GM23338 (cell line): ENCODE data around the gene FRMD4A. TPM values are rescaled to one million over a fixed set of nuclear protein-coding genes. Genes with fewer than 3 reads are reported as not detected.
A peak's percentile ranks its signal among the peaks of the same experiment; 100 is the strongest.

Experiments used
- ATAC-seq: fragments of 200-7000 bp; cut with Tn5 transposase; 3 replicates; pipeline ENCODE4 v1.9.1; 2020
- DNase-seq: peaks from one replicate; pipeline ENCODE4 v3.0.0-alpha.2; 2015; ENCODE audit warnings: low spot score
- H2AFZ ChIP-seq: fragments of 200-600 bp; sonication (generic); 2 replicates; pipeline ENCODE4 v1.8.0; 2016; ENCODE audit warnings: antibody characterized with exemption, mild to moderate bottlenecking, moderate library complexity
- H3F3A ChIP-seq: fragments of 200-600 bp; sonication (generic); replicated peaks from 2 replicates; pipeline ENCODE4 v1.8.0; 2017; ENCODE audit warnings: antibody characterized with exemption, mixed run types, low read depth
- H3K27ac ChIP-seq: fragments of 200-600 bp; sonication (generic); 2 replicates; pipeline ENCODE4 v1.6.1; 2016; ENCODE audit warnings: low read depth
- H3K27me3 ChIP-seq: fragments of 200-600 bp; sonication (generic); 2 replicates; pipeline ENCODE4 v1.8.0; 2016; ENCODE audit warnings: mild to moderate bottlenecking, mixed run types, moderate library complexity; ENCODE audit not compliant: insufficient read depth
- H3K36me3 ChIP-seq: fragments of 200-600 bp; sonication (generic); 2 replicates; pipeline ENCODE4 v1.8.0; 2016; ENCODE audit warnings: mild to moderate bottlenecking; ENCODE audit not compliant: insufficient read depth
- H3K4me1 ChIP-seq: fragments of 200-600 bp; sonication (generic); 2 replicates; pipeline ENCODE4 v1.8.0; 2016; ENCODE audit warnings: mild to moderate bottlenecking, moderate library complexity; ENCODE audit not compliant: insufficient read depth
- H3K4me2 ChIP-seq: fragments of 200-600 bp; sonication (generic); 2 replicates; pipeline ENCODE4 v1.7.1; 2017; ENCODE audit warnings: mixed run types
- H3K4me3 ChIP-seq: fragments of 200-600 bp; sonication (generic); 2 replicates; pipeline ENCODE4 v1.6.1; 2016; ENCODE audit warnings: mixed run types
- H3K79me2 ChIP-seq: fragments of 200-600 bp; sonication (generic); replicated peaks from 2 replicates; pipeline ENCODE4 v1.8.0; 2017; ENCODE audit warnings: mild to moderate bottlenecking; ENCODE audit not compliant: insufficient read depth
- H3K9me2 ChIP-seq: fragments of 200-600 bp; sonication (generic); 2 replicates; pipeline ENCODE4 v1.8.0; 2017; ENCODE audit not compliant: insufficient read depth
- H4K20me1 ChIP-seq: fragments of 200-600 bp; sonication (generic); replicated peaks from 2 replicates; pipeline ENCODE4 v1.8.0; 2017; ENCODE audit warnings: mild to moderate bottlenecking; ENCODE audit not compliant: insufficient read depth
- H3K27ac Mint-ChIP-seq: 2 replicates; pipeline ENCODE4 v1.8.0; 2020; ENCODE audit warnings: inconsistent platforms, mild to moderate bottlenecking, moderate library complexity, mixed read lengths
- H3K27me3 Mint-ChIP-seq: 3 replicates; pipeline ENCODE4 v1.8.0; 2022; ENCODE audit warnings: low read depth, mild to moderate bottlenecking, moderate library complexity, mixed read lengths, inconsistent platforms; ENCODE audit not compliant: insufficient read depth, poor library complexity
- H3K36me3 Mint-ChIP-seq: 3 replicates; pipeline ENCODE4 v1.8.0; 2021; ENCODE audit warnings: low read depth, mild to moderate bottlenecking, inconsistent platforms, moderate library complexity, mixed read lengths
- H3K4me1 Mint-ChIP-seq: 3 replicates; pipeline ENCODE4 v1.8.0; 2020; ENCODE audit warnings: mild to moderate bottlenecking, inconsistent platforms, mixed read lengths
- H3K4me3 Mint-ChIP-seq: 3 replicates; pipeline ENCODE4 v1.8.0; 2021; ENCODE audit warnings: moderate library complexity, mild to moderate bottlenecking, inconsistent platforms, mixed read lengths
- H3K9me3 Mint-ChIP-seq: 3 replicates; pipeline ENCODE4 v1.8.0; 2020; ENCODE audit warnings: moderate library complexity, mild to moderate bottlenecking, inconsistent platforms, mixed read lengths
- CREB1 ChIP-seq: fragments of 250-450 bp; sonication (Bioruptor Pico); IDR thresholded peaks from 2 replicates; pipeline ENCODE4 v1.5.0; 2020; ENCODE audit warnings: low read depth, mild to moderate bottlenecking, moderate library complexity
- CTCF ChIP-seq, 2 experiments: fragments of 200-600 bp in 1 of 2; sonication (generic) in 1 of 2; conservative IDR thresholded peaks; 2 replicates each; pipeline versions ENCODE4 v1.5.1 to v1.6.1; 2016 to 2017; ENCODE audit warnings: antibody characterized with exemption in 2 of 2, low read depth in 2 of 2, mild to moderate bottlenecking in 2 of 2, moderate library complexity in 1 of 2
- ETS1 ChIP-seq: IDR thresholded peaks from 2 replicates; pipeline ENCODE4 v1.6.1; 2016; ENCODE audit warnings: antibody characterized with exemption
- EZH2 ChIP-seq: fragments of 200-600 bp; sonication (generic); IDR thresholded peaks from one replicate; pipeline ENCODE4 v1.8.0; 2017; ENCODE audit warnings: antibody characterized with exemption, mild to moderate bottlenecking, low read depth; ENCODE audit not compliant: unreplicated experiment
- EZH2phosphoT487 ChIP-seq: fragments of 200-600 bp; sonication (generic); IDR thresholded peaks from one replicate; pipeline ENCODE4 v1.8.1; 2018; ENCODE audit warnings: antibody characterized with exemption; ENCODE audit not compliant: unreplicated experiment
- JUNB ChIP-seq: IDR thresholded peaks from one replicate; pipeline ENCODE4 v1.6.1; 2016; ENCODE audit warnings: antibody characterized with exemption; ENCODE audit not compliant: unreplicated experiment
- NANOG ChIP-seq: IDR thresholded peaks from 2 replicates; pipeline ENCODE4 v1.6.1; 2016; ENCODE audit warnings: antibody characterized with exemption, borderline replicate concordance
- POLR2AphosphoS5 ChIP-seq: IDR thresholded peaks from 2 replicates; pipeline ENCODE4 v1.6.1; 2016; ENCODE audit warnings: antibody characterized with exemption, low read depth
- REST ChIP-seq: IDR thresholded peaks from one replicate; pipeline ENCODE4 v1.6.1; 2018; ENCODE audit warnings: antibody characterized with exemption; ENCODE audit not compliant: unreplicated experiment
- STAT1 ChIP-seq: IDR thresholded peaks from one replicate; pipeline ENCODE4 v1.6.1; 2016; ENCODE audit warnings: antibody characterized with exemption; ENCODE audit not compliant: unreplicated experiment
- ZNF462 ChIP-seq: fragments of 250-450 bp; sonication (Bioruptor Pico); IDR thresholded peaks from 2 replicates; pipeline ENCODE4 v1.5.0; 2020; ENCODE audit warnings: mild to moderate bottlenecking, moderate library complexity
- polyA plus RNA-seq: library from polyadenylated mRNA; unstranded; fragments of >200 nt; fragmentation: Nextera tagmentation; extraction: Ambion mirVana; gene quantifications from 2 replicates; pipeline ENCODE4 v1.2.1, GENCODE V29; 2016
- total RNA-seq: library from RNA; depleted of rRNA; stranded (reverse); fragments of >200 nt; shearing (Covaris generic); gene quantifications from 2 replicates; pipeline ENCODE4 v1.2.3, GENCODE V29; 2014

Gene FRMD4A
- total and polyA plus RNA-seq, 2 experiments from 2014 or later, result 14.0 to 20.1 TPM

- H3K4me1 Mint-ChIP-seq, result no peaks in the 10 kb centered on the region; the same call in 2 of the 3 replicates
- no peak overlapping the region for H3K4me3 ChIP-seq
- H3K4me3 Mint-ChIP-seq, result no peak overlapping the region
Observed at GRCh38 chr10:14215641-14216040, 115.1 kb downstream of the FRMD4A start.

More at GRCh38 chr10:14215641-14216040, 115.1 kb downstream of the FRMD4A start:
- ATAC-seq (no peak), DNase-seq (no peak)
- Mint-ChIP-seq H3K36me3 (no peaks in the 10 kb centered on the region), H3K27ac (no peak overlapping the region), H3K9me3 (no peaks in the 10 kb centered on the region; the same call in 2 of the 3 replicates), H3K27me3 (peaks cover 1% of the 10 kb centered on the region)
- H4K20me1 ChIP-seq, result no peaks in the 10 kb centered on the region
- peak overlapping the region; percentile 23; the same call in 1 of the 2 replicates for H2AFZ ChIP-seq
- H3K4me1 ChIP-seq, result no peaks in the 10 kb centered on the region
- no peaks in the 10 kb centered on the region for H3K36me3 ChIP-seq
- H3F3A ChIP-seq, result no peaks in the 10 kb centered on the region
- H3K9me2 ChIP-seq, result peaks cover 9% of the 10 kb centered on the region; the same call in 1 of the 2 replicates
- H3K27ac ChIP-seq, result no peak overlapping the region
- H3K27me3 ChIP-seq, result no peaks in the 10 kb centered on the region
- no peaks in the 10 kb centered on the region for H3K79me2 ChIP-seq
- TF ChIP-seq ETS1 (no peak), REST (no peak), POLR2AphosphoS5 (no peak), EZH2 (no peak), NANOG (no peak), STAT1 (no peak), CTCF (conservative IDR thresholded peaks at IDR 0.05; ENCODE audit: low read depth in 2 of 2) (no peak), EZH2phosphoT487 (no peak), CREB1 (CRISPR knock-in tag) (no peak), ZNF462 (CRISPR knock-in tag) (no peak), JUNB (no peak)
- H3K4me2 ChIP-seq, result no peak overlapping the region
